ENCODE results near the gene MAP3K5.

MAP3K5 gene

DNA sequence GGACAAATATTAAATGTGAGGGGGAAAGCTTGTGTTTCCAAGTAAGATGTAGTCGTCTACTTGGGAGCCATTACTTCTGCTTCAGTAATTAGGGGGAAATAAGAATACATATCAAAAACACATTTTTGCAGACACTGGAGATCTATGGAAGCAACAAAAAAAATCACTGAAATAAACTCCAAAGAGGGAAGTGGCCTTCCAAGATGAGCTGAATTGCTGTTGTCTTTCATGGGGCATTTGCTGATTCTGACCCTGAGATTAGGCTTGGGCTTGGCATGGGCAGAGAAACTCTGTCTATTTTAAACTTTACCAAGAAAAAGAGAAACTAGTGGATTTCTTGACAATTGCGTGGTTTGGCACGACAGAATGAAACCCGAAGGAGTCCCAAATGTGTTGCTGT is 120.1 kb downstream of the MAP3K5 start:
- no peak for DNase-seq

- no peak for DNase-seq
These were observed 123.0 kb downstream of the MAP3K5 start for GRCh38 chr6:136669299-136669699.

DNA sequence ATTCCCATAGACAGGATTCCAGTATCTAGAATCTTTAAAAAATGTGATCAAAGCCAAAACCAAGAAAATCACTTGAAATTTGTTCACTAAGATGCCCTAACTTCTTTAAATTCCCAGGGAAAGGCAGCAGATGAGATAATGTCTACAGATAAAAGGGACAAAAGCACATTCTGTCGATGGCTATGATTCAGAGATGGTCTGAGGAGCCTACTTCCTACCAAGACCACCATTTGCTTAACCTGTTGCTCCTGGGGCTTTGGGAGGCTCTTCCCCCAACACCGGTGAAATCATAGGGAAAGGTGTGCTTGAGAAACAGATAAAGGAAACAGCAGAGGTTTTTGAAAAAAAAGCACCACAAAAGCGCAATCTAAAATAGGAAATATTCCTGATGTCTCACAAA is 123.7 kb downstream of the MAP3K5 start:
- DNase-seq = no peak

- DNase-seq = no peak
These were observed 126.2 kb downstream of the MAP3K5 start for GRCh38 chr6:136666041-136666440.

- no peak for DNase-seq
These were observed 129.7 kb downstream of the MAP3K5 start for GRCh38 chr6:136662347-136663237.

- no peak for DNase-seq
These were observed 131.6 kb downstream of the MAP3K5 start for GRCh38 chr6:136660727-136661126.

GRCh38 chr6:136659991-136660499 is 132.2 kb downstream of the MAP3K5 start:
- no peak for DNase-seq

GRCh38 chr6:136658711-136659110 is 133.6 kb downstream of the MAP3K5 start:
- DNase-seq = no peak

GRCh38 chr6:136657666-136658065 is 134.6 kb downstream of the MAP3K5 start:
- DNase-seq = no peak

DNA sequence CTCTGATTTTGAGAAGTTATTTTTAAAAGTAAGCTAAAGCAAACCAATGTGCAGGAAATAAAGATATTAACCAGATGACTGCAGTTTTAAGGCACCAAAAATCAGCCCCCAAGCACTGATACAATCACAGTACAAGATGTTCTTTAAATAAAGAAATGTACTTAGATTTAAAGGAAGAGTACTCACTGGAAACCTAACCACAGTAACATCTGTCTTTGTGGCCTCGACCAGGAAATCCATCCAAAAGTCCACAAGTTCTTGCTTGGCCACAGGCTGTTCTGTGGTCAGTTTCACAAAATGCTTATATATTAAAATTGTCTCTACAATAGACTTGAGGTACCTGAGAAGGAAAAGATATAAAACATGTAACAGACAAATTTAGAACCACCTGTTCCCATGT is 136.2 kb downstream of the MAP3K5 start:
- DNase-seq = no peak

DNA sequence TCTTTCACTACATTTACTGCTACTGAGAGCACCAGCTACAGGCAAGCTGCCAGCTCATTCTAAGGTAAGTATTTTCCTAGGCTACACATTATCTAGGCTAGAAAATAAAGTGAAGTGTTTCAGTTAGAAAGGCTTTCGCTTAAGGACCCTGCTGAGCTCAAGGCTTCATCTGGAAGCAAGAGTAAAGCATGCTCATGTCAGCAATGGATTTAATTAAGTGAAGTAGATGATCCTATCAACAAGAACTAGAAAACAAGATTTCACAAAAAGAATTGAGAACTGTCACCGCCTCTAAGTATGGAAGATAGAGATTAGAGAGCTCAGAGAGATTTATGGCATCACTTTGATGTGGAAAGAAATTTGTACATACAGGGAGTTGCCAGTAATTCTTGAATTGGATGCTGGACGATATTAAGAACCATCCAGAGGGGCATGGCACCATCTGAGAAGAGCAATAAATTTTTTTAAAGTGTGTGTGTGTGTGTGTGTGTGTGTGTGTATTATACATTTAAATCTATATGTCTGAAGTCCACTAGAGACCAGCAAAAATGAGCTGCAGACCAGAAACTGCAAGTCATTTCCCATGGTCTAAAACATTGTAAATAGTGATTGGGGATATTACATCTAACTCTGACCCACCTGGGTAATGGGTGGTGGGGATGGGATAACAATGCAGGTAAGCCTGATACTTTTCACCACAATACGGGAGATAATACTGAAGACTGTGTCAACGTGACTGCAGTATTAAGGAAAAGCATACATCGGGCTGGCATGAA is 136.8 kb downstream of the MAP3K5 start:
- DNase-seq = peak; percentile 83

DNA sequence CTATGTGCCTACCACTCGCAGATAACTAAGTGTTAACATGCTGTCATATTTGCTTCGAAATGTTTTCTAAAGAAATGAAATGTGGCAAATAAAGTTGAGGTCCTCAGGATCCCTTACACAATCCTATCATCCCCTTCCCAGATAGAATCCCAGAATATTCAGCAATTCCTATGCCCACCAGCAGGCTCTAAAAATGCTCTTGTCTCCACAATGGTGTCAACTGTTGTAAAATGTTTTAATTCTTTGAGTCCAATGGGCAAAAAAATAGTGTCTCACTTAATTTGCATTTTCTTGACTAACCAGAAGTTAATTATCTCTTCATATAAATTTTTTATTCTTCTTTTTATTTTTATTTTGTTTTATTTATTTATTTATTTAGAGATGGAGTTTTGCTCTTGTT is 138.2 kb downstream of the MAP3K5 start:
- no peak for DNase-seq

DNA sequence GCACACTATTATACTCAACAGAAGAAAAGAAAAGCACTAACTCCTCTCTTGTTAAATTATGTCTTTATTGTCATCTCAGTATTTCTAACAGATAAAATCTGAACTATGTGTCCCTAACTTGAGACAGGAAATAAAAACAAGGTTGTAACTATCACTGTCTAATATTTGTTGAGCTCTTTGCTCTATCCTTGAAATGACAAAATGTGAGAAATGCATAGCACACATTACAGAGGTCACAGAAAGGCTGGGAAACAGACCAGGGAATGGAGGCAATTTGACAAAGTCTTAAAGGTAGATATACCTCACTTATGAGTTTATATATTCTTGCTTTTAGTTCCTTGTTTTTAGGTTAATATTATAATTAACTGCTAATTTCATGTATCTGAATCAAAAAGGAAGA is 139.6 kb downstream of the MAP3K5 start:
- no peak for DNase-seq

DNA sequence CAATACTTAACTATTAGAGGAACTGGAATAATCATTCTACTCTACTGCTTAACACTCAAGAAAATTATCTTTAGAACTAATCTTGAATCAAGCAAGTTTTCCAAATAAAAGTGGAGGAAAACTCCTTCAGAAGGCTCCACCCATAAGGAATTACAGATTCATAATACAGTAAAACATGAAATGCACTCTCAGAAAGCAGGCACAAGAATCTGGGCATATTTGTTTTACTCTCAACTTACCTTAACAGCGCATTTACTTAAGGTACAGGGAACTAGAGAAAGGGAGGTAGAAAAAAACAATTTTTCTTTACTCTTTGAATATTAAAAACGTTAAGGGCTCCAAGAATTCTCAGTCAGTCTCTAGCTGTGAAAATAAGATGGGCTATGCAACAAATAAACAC is 140.3 kb downstream of the MAP3K5 start:
- DNase-seq = no peak

DNA sequence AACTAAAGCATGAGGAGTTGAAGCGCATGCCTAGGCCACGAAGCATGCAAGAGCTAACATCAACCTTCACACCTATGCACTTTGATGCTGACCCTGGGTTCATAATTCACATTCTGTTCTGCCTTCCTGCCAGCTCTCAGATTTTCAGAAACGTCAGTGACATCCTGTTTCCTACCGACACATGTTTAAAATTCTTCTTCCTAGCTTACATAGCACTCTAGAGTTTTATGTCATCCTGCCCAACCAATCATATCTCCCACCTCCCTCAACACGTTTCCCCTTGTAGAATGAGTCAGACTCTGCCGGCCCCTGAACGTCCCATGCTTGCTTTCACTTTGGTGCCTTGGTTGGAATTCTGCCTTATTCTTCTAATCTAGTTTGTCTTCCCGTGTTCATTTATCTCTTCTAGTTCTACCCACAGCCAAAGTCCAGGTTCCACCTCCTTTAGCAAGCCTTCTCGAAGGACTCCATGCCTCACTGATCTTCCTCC is 144.9 kb downstream of the MAP3K5 start:
- DNase-seq = no peak

DNA sequence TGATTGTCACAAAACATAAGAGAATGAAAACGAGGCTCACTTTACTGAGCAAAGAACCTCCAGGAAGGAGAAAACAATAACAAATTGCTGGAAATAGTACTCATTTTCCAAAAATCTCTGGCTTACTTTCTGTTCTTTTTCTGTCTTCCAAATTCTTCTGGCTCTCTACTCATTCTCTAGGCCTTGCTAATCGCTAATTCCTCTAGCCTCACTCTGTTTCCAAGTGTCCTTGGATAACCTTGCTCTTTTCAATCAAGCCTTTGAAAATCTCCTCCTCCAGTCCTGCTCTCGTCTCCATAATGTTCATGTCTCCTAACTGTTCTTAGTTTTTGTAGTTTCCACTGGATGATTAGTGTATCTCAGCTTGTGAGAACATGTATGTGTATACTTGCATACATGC is 145.9 kb downstream of the MAP3K5 start:
- DNase-seq = no peak

DNA sequence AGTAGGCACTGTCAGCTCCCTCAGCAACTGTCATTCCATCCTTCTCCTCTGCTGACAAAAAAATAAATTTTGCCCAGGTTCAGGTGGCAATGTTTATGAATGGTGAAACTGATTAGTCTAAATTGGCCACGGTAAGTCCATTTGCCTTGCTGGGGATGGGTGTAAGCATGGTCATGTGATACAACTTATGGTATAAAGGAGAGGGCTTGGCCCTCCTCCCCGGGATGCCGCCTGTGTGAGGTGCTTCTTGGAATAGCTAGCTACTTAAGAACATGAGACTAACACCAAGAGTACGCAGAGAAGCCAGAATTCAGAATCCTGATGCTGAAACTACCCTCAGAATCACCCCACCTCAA is 147.7 kb downstream of the MAP3K5 start:
- DNase-seq = no peak

DNA sequence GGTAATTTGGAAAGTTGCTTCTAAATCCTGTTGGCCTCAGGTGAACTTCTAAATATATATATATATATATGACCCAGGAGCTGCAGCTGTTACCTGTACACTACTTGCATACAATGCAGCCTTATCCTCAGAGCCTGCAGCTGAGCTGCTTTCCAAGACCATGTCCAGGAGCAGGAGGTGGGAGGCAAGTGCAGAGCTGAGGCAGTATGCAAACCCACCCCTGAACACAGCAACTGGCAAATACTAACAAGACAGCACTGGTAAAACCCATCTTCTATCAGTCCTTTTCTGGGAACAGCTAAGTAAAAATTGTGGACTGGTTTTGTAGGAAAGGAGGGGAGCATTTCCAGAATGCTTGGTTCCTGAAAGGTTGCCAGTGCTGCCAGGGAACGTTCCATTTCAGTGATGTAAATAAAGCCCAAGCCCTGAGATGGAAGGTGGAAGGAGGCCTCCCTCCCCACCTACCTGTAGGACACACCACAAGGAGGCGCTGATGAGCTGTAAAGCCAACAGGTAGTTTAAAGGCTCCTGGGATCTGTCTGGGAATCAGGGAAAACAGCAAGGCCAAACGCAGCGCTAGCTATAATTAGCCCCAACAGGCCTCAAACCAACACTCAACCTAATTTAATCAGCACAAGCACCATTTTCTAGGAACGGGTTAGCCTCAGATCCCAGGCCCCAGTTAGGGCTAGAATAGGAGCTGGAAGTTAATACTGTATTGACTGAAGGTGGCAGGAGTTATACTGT is 148.3 kb downstream of the MAP3K5 start:
- DNase-seq = peak; percentile 91

- no peak for DNase-seq
These were observed 150.3 kb downstream of the MAP3K5 start for GRCh38 chr6:136641873-136642465.

DNA sequence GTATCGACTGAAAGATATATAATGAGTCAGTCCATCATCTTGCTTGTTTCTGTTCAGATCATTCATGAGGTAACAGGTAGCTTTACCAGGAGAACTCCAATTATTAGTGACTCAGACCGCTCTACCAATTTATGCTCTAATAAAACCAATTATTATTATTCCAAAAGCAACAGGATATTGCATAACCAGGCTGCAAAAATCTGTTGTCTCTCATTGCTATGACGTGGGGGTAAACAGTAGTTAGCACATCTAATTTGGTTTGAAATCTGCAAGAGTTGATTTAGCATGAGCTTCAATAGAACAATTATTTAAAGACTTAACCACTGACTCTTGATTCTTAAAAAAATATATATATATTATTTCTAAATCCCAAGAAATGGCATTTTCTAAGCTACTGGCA is 151.1 kb downstream of the MAP3K5 start:
- DNase-seq = no peak

- peak; percentile 5 for DNase-seq
These were observed 152.0 kb downstream of the MAP3K5 start for GRCh38 chr6:136640132-136640915.

DNA sequence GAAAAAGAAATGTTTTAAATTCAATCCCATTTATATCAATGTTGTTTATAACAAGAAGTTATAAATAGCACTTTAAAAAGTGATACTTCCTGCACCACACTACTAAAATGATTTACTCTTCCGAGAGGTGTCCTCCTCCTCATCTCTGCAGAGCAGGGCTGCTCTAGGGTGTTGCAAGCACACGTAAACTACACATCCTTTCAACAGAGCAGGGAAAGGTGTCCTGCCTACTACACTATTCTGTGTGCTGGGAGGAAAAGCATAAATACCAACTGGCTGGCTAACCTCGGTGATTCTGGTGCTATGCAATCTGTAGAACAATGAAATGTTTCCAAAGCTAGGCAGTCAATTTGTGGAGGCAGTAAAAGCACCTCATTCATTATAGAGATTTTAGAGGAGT is 152.6 kb downstream of the MAP3K5 start:
- no peak for DNase-seq
